Hematopoietic multipotent progenitor cell treated with erythropoietin and hydrocortisone succinate and interleukin-3 and kit ligand, for 4 days (in vitro differentiated cells): ENCODE data around the gene EMP1.

ENCODE experiments used
- DNase-seq: peaks from one replicate; pipeline ENCODE4 v3.0.0-alpha.2; 2015

The EMP1 gene

GRCh38 chr12:13173012-13173932 lies 23.3 kb upstream of the EMP1 start:
- peak; percentile 71 for DNase-seq

DNA sequence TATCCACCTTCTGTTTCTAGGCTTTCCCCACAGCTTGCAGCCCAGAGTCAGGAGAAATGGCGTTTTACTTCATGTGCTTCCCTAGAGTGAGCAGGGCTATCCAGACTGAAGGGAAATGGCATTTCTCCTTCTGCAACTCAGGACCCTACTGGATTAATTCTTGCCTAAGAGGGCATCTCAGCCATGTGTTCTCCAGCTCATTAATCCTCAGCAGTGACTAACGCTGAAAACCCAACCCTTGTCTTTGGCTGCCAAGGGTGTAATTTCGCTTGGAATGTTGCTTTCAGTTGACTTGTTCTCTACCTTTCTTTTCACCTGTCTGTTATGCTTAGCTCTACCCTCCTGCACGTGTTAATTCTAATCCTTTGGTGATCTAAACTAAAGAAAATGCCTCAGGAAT lies 21.0 kb upstream of the EMP1 start:
- no peak for DNase-seq

GRCh38 chr12:13176256-13176655 lies 20.3 kb upstream of the EMP1 start:
- no peak for DNase-seq

- DNase-seq: no peak
Observed at GRCh38 chr12:13177373-13177772, 19.2 kb upstream of the EMP1 start.

DNA sequence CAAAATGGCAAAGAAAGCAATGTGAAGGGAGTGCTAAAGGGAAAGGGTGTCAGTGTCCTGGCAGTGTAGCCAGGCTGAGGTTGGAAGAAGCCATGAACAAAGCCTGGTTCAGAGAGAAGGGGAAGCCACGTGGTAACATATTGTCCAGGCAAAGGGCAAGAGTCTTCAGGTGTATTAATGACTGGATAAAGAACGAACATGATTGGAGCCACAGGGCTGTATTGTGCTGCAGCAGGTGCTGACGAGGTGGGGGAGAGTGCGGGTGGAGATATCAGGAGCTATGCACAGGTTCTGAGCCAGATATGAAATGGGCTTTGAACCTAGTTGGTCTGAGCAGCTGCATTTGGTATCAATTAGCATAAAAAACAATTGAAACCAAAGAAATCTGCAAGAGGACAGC lies 18.6 kb upstream of the EMP1 start:
- no peak for DNase-seq

DNA sequence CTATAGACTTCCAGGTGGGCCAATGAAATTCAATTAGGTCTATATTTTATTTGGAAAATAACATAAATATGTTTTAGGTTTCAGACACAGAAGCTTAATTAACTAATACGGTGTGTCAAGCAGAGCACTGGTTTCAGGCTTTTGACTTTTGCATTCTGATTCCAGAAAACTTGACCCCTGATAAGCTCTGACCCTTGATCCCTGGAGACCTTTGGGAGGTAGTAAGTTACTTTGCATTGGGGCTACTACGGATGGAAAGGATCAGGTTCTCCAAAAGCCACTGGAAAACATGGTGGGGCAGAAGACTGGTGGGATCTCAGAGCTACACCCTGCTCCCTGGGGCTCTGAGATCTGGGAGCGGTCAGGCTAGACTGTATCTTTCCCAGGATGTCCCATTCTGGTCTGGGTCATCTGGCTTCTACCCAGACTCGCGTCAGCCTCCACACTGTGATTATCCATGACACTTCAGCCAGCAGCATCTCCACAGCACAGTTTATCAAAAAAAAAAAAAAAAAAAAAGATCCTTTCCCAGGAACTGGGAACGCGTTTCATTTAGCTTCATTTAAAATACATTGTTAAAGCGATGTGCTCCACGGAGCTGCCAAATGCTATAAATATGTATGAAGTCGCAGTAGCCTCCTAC lies 17.8 kb upstream of the EMP1 start:
- DNase-seq: no peak

DNA sequence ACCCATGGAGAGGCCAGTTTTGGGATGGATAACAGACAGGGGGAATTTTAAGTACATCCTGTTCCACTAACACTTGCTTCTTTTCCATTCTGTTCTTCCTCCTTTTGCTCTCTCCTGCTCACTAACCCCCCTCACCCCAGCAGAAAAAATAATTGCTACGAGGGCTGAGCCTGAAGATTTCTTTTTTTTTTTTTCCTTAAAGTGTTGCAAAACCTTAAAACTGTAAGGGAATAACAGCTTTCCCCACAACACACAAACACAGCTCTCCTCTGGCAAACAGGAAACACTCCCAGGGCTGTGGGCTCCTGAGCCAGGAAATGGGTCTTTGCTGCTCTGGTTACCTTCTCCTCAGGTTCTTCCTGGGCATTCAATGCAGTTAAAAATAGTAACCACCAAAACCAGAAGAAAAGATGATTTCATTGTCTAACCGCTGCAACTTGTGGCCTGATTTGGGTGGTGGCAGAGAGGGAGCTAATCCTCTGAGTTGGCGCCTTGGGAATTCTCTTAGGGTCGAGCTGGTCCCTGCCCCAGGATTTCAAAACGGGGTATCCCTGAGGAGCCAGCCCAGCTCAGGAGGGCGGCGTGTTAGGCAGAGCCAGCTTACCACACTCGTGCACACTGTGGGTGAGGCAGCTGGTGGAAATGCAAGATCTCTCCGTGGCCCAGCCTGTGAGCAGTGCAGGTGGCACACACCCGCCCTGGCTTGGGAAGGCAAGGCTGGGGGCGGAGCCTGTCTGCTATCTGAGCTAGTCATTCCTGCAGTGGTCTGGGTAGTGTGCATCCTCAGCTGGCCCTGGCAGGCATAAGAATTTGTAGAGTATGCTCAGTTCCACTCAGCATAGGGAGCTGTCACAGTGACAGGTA lies 17.1 kb upstream of the EMP1 start:
- peak; percentile 88 for DNase-seq

DNA sequence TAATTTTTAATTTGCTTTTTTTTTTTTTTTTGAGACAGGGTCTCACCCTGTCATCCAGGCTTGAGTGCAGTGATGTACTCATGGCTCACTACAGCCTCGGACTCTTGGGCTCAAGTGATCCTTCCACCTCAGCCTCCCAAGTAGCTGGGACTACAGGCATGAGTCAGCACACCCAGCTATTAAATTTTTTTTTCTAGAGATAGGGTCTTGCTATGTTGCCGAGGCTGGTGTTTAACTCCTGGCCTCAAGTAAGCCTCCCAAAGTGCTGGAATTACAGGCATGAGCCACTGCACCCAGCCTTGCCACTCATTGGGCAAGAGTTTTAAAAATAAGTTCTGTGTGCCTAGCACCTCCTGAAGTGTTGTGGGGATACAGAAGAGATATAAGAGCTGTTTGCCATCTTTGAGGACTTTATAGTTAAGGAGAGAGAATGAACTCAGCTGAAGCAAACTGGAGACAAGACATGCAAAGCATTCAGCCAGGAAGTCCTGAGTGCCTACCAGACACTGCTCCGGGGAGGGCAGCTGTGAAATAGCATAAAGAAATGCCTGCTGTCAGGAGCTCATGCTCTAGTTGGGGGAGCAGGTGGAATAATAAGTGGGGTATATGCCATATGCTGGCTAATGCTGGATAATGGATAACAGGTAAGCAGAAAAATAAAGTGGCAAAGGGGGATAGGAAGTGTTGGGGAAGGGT lies 15.0 kb upstream of the EMP1 start:
- no peak for DNase-seq

DNA sequence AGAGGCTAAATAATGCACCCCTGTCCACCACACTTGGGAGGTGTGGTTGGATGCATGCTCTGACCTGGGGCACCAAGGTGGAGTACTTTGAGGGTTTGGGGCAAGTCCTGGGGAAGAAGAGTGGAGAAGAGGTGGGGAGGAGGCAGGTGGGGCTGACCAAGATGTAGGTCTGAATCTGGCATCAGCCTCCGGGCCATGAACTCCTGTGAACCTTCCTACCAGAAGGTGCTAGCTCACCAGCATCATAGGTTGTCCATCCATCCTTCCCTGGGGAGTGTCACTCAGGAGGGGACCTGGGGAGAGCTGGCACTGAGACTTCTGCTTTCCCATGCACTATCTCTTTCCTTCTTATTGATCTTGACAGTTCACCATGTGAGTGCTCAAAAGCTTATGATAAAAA lies 13.6 kb upstream of the EMP1 start:
- DNase-seq: no peak

DNA sequence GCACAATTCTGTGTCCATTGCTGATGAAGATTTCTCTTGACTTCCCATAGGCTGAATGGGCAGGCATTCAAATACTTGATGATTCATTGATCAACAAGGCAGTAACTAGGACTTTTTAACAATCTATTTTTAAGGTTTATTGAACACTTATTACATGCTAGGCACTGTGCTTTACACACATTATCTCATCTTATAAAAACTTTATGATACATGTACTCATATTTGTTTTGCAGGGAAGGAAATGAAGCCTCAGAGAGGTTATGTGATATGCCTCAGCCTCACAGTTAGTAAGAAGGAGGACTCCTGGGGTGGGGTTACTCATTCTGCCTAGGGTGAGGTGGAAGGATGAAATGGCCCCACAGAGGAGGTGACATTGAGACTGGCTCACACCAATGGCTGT lies 12.9 kb upstream of the EMP1 start:
- no peak for DNase-seq

DNA sequence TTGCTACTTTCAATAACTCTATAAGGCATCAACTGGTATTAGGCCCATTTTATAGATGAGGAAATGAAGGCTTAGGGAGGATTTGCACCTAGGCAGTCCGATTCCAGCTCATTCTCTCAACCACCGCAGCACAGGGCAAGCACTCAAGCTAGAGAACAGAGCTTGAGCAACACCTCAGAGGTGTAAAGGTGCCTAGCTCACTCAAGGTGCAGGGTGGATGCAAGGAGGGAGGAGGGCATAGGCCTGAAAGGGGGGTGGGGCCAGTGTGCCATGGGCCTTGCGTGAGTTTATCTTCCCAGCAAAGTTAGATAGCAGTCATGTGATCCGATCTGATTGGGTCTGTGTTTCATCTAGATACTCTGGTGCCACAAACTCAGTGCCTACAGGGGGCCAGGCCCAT lies 10.2 kb upstream of the EMP1 start:
- no peak for DNase-seq

DNA sequence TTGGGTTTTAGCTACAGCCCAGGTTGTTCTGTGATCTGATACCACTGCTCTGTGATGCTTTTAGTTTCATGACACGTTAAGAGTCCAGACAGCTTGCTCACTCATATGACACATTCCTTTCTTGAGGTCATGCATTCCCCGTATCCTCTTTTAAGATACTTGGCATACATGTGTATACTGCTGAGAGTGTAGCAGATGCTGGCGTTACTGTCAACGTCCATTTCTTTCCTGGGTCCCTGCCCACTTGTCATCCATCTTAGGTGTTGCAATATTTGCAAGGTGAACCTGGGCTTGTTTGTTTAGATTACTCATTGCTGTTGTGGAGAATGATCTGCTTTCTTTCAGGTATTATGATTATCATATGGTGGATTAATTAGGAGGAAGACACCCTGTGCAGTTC lies 9.1 kb upstream of the EMP1 start:
- DNase-seq: no peak

- DNase-seq: no peak
Observed at GRCh38 chr12:13189264-13189663, 7.3 kb upstream of the EMP1 start.

DNA sequence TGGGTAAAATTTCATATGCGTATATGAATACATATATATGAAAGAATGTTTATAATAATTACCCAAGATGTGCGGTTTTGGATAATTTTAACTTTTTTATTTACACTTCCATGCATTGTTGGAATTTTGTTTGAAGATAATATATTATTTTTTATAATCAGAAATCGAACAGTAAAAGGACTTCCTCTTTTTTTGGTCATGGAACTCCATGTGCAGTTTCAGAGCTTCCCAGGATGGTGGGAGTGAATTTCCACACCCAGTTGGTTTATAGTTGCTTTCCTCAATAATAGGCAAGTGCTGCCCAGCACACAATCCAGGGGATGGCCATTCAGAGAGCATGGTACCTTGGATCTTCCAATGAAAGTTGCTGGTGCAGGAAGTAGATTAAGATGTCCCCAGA lies 6.3 kb upstream of the EMP1 start:
- DNase-seq: no peak

DNA sequence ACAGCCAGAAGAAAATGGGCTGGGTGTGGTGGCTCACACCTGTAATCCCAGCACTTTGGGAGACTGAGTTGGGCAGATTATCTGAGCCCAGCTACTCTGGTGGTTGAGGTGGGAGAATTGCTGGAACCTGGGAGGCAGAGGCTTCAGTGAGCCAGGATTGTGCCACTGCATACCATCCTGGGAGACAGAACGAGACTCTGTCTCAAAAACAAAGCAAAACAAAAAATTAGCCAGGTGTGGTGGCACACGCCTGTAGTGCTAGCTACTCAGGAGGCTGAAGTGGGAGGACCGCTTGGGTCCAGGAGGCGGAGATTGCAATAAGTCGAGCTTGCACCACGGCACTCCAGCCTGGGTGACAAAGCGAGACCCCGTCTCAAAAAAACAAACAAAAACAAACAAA lies 3.8 kb upstream of the EMP1 start:
- DNase-seq: no peak

DNA sequence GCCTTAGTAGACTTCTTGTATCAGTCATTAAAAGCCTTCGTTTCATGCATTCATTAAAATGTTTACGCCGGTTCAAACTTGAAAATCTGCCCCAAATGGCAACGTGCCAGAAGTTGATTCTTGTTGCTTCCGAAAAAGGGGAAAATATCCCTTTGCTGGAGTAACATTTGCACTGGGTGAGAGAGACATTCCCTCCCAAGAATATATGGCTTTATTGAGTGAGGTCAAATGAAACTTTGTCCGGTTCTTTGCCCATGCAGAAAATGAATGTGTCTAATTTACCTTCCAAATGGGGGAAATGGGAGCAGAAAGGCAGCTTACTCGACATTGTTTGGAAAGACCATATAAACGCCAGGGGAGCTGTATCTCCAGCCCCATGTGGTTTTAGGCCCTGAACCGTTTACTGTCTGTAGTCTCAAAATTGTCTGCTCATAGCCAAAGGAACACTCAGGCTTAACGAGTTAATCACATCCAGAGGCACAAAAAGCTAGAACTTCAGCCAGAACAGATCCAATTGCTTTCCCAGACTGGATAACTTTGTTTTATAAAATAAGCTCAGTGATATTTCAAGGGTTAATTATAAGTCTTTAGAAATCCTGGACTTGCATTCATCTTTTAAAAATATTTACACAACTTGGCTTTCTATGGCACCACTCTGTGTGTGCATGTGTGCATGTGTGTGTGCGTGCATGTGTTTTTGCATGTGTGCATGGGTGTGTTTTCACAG lies 2.9 kb upstream of the EMP1 start:
- DNase-seq: no peak

DNA sequence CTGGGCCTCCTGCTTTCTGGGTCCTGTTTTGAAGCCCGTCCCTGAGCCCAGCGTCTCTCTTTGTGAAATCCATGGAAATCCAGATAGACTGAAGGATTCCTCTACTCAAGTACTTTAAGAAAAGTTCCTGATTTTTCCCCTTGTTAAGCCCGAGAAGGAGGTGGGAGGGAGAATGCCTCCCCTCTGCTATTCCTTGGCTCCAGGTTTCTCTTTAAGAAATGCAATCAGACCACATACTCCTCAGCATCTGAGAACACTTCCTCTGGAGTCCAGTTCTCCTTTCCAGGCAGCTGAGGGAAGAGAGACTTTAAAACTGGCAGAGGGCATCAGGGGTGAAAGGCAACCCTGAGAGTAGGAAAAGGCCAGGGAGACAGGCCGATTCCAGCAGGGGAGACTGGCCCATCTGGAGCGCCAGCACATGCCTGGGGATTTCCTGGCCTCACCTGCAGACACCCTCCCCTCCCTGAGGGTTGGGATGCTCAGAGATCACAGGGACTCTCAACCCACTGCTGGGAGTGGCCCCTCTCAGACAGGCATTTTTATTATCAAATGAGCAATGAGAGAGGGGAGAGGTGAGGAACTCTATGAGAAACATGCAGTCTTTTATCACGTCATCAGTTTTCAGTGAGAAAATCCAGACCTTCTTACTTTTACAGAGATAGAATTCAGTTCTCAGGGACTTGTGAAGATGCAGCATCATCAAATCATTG lies 2.0 kb upstream of the EMP1 start:
- DNase-seq: no peak

DNA sequence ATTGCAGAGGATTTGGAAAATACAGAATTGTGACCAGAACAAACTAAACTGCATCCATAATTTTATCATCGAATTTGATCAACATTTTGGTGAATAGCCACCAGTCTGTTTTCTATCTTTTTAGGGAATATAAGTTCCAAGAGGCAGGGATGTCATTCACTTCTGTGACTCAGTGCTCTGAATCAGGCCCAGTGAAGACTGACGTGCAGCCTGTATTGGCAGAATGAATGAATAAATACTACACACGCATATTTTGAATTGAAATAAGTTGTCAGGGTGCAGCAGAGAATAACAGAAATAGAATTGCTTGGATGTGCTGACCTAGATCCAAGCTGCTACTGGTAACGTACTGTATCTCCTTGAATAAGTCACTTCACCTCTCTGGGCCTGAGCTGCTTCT lies 1.3 kb upstream of the EMP1 start:
- no peak for DNase-seq

DNA sequence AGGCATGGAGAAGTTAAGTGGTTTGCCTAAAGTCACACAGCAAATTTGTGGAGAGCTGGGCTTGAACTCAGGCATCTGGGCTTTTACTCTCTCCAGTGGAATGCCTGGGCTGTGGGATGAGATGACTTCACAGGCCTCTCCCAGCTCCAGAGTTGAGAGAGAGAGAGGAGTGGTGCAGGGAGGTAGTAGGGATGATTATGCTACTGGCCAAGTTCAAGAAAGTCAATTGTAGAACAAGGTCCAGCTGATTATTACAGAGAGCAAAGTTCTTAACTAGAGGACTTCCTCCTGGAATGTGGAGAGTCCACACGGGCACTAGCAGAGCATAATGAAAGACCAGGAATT lies 769 bp upstream of the EMP1 start:
- no peak for DNase-seq

- no peak for DNase-seq
Observed at GRCh38 chr12:13197032-13197431, 506 bp downstream of the EMP1 start.

- no peak for DNase-seq
Observed at GRCh38 chr12:13197526-13198143, 1.1 kb downstream of the EMP1 start.
